GM19438 (cell line): ENCODE results near the gene MEIS2.

Experiments used
- ATAC-seq: cut with Tn5 transposase; IDR thresholded peaks from one replicate; pipeline ENCODE4 v1.9.1; 2021; ENCODE audit warnings: low read depth; ENCODE audit not compliant: unreplicated experiment

The MEIS2 gene

GRCh38 chr15:36883713-36884517 lies 216.4 kb downstream of the MEIS2 start:
- peak; percentile 84 for ATAC-seq

- no peak for ATAC-seq
These were observed 217.7 kb downstream of the MEIS2 start for GRCh38 chr15:36882487-36883131.

GRCh38 chr15:36882056-36882455 lies 218.3 kb downstream of the MEIS2 start:
- no peak for ATAC-seq

- ATAC-seq: no peak
These were observed 218.8 kb downstream of the MEIS2 start for GRCh38 chr15:36881516-36881915.

GRCh38 chr15:36880913-36881460 lies 219.4 kb downstream of the MEIS2 start:
- ATAC-seq: no peak

GRCh38 chr15:36880224-36880912 lies 220.0 kb downstream of the MEIS2 start:
- ATAC-seq: no peak

- no peak for ATAC-seq
These were observed 220.7 kb downstream of the MEIS2 start for GRCh38 chr15:36879568-36880222.

GRCh38 chr15:36878684-36879262 lies 221.6 kb downstream of the MEIS2 start:
- no peak for ATAC-seq

- ATAC-seq: peak; percentile 57
These were observed 222.3 kb downstream of the MEIS2 start for GRCh38 chr15:36877796-36878683.

GRCh38 chr15:36877294-36877693 lies 223.1 kb downstream of the MEIS2 start:
- ATAC-seq: no peak

GRCh38 chr15:36875740-36876334 lies 224.5 kb downstream of the MEIS2 start:
- no peak for ATAC-seq

GRCh38 chr15:36874930-36875329 lies 225.4 kb downstream of the MEIS2 start:
- no peak for ATAC-seq

GRCh38 chr15:36867436-36867835 lies 232.9 kb downstream of the MEIS2 start:
- no peak for ATAC-seq

- ATAC-seq: no peak
These were observed 233.5 kb downstream of the MEIS2 start for GRCh38 chr15:36866896-36867295.

GRCh38 chr15:36863570-36863969 lies 236.8 kb downstream of the MEIS2 start:
- no peak for ATAC-seq

GRCh38 chr15:36860792-36861191 lies 239.6 kb downstream of the MEIS2 start:
- no peak for ATAC-seq

GRCh38 chr15:36858423-36858822 lies 241.9 kb downstream of the MEIS2 start:
- no peak for ATAC-seq

GRCh38 chr15:36856339-36856973 lies 243.9 kb downstream of the MEIS2 start:
- ATAC-seq: no peak
